ENCODE results near the gene AKAP13.
"Not testable (repeated sequence)": the region's sequence is repeated elsewhere in the genome, so short reads cannot be mapped to it uniquely, and the experiment has no call there.

The AKAP13 gene

GRCh38 chr15:85581495-85581894, 201.1 kb downstream of the AKAP13 start:
- DNase-seq, result peak; percentile 62

- DNase-seq, result peak; percentile 79
These were observed 202.0 kb downstream of the AKAP13 start for GRCh38 chr15:85582131-85583079.

GRCh38 chr15:85583442-85583841, 203.0 kb downstream of the AKAP13 start:
- DNase-seq, result no peak

DNA sequence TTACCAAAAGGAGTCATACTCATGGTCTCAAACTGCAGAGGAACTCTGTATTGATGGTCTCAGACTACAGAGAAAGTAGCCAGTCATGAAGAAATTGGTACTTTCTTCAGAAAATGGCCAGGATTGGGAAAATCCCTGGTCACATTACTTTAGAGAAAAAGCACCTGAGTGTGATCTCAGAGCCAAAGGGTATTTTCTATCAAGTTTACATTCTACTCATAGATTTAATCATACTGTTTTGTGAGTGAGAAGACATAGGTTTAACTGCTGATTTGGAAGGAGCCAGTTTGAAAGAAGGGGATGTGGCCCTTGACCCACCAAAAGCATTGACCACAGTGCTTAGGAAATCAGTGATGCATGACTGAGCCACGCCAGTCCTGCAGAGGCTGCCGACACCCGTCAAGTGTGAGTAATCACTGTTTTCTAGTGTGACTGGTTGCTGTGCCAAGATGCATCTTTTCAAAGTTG, 203.6 kb downstream of the AKAP13 start:
- peak; percentile 79 for DNase-seq

DNA sequence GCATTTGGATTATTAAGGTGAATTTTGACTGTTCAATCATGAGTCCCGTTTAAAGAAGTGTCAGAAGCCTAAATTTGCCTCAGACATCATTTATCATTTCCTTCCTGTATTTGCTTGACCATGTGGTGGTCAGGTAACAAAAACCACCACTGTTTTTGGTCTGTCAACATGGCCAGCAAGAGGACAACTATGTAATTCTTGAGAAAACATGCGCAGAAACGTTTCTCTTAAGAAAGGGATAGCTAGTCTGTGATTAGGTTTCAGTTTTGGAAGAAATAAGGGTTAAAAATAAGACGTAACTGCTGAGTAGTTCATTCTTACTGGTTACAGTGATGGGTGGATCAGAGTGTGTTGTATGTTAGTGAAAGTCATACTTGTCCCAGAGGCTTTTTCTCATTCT, 204.5 kb downstream of the AKAP13 start:
- no peak for DNase-seq

- not testable (repeated sequence) for DNase-seq
These were observed 205.8 kb downstream of the AKAP13 start for GRCh38 chr15:85586196-85586595.

DNA sequence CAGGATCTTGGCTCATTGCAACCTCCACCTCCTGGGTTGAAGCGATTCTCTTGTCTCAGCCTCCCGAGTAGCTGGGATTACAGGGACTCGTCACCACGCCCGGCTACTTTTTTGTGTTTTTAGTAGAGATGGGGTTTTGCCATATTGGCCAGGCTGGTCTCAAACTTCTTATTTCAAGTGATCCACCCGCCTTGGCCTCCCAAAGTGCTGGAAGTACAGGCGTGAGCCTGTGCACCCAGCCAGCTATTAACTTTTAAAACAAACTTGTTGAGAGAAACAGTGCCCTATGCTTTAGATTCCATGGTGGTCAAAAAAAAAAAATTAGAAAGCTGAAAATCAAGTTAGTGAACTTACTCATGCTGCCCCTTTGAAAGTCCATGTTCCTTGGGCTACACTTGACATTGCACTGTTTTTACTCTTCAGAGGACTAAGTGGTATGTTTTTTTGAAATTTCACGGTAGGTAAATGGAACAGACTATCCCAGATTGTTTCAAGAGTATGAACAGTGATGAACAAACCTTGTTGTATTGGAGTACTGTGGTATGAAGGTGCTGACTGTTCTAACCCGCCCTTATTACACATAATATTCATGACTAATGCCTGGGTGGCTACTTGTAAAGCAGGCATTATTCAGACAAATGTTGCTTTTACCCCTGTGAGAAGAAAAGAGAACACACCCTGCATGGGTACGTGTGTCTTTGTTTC, 207.5 kb downstream of the AKAP13 start:
- no peak for DNase-seq

GRCh38 chr15:85588677-85589076, 208.3 kb downstream of the AKAP13 start:
- DNase-seq, result no peak

DNA sequence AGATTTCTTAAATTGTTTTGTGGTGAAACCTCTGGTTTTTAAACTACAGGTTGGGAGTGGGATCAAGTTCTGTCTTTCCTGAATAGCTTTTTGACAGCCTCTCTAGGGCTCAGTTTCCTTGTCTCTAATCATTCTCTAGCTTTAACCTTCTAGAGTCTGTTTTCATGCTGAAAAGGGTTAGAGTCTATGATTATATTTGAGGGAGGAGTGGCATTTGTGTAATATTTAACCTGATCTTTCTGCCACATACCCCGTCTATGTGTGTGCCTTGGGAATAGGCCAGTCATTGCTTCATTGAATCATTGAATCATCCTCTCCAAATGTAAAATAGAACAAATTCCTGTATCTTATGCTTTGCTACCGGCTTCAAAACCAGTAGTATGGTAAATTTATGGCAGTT, 209.4 kb downstream of the AKAP13 start:
- DNase-seq, result no peak

DNA sequence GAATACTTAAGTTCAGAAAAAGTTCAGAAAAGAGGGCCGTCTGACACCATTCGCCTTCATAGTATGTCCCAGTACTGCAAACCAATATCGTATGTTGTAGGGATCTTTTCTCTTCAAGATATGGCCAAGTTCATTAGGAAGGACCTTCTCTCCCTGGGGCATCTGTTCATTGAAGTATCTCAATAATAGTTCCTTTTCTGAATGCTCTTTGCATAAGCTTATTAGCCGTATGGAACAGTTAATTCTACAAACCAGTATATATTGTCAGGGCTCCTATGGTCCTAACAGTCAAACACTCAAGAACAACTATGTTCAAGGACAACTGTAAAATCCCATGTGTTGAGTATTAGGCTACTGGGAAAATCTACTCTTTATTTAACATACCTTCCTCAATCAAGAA, 211.2 kb downstream of the AKAP13 start:
- DNase-seq, result no peak

DNA sequence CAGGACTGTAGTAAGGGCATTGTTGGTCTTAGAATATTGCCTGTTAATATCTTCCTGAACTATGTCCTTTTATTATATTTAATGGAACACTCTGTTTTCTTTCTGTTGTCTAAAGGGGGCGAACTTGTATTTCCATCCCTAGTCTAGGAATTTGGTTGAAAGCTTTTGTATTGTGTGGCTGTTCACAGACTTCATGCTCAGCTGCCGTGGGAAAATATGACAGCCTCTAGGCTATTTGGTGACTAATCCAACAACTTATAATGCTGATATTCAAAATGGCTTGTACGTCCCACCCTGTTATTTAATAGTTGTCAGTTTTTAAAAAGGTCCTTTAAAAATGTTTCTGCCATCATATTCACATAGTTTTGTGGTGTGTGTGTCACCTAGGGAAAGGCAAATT, 211.7 kb downstream of the AKAP13 start:
- no peak for DNase-seq

GRCh38 chr15:85593809-85594445, 213.5 kb downstream of the AKAP13 start:
- no peak for DNase-seq

DNA sequence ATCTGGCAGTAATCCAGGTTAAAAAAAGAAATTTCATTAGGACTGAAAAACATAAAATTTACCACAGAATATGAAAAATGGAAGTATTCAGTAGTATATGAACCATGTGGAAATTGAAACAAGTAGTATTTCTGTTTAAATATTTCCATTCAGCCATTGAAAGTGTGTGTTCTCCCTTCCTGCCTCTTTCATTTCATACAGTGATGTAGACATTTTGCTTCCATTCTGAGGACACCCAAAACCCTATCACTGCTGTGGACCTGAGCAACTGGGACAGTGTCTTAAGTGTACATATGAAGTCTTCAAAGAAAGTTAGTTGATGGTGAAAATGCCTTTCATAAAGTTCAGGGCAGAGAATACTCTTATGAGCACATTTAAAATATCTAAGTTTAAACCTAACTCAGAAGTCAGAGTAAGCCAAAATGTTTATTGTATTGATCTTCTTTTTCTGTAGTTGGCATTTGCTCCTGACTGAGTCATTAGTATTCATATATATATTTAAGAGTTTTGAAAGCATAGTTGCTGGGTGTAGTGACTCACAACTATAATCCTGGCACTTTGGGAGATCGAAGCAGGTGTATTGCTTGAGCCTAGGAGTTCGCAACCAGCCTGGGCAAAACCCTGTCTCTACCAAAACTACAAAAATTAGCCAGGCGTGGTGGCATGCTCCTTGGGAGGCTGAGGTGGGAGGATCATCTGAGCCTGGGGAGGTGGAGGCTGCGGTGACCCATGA, 215.6 kb downstream of the AKAP13 start:
- DNase-seq, result no peak

DNA sequence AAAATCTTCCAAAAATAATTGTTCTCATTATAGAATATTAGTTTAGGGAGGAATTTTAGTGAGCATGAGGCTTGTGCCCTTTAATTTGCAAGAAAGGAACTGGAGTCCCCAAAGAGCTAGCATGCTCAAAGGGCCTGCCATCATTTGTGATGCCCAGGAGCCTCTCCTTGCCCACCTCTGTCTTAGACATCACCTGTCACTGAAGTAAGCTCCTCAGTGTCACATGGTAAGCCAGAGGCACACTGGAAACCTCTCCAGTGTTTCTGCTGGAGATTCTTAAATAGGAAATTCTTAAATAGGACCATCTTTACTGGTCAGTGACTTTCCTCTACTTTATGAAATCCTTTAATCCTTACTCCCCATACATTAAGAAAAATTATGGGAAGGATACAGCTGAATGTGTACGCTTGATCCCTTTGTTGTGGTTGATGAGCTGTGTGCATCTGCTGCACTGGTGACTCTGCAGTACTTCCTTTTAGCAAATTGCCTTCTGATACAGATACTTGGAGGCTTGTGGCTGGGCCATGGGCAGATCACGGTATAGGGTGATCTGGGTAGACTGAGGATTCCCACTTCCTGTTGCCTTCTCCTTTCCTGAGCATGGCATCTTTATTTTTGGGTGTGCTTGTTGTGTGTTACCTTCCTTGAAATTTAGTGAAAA, 216.9 kb downstream of the AKAP13 start:
- no peak for DNase-seq

DNA sequence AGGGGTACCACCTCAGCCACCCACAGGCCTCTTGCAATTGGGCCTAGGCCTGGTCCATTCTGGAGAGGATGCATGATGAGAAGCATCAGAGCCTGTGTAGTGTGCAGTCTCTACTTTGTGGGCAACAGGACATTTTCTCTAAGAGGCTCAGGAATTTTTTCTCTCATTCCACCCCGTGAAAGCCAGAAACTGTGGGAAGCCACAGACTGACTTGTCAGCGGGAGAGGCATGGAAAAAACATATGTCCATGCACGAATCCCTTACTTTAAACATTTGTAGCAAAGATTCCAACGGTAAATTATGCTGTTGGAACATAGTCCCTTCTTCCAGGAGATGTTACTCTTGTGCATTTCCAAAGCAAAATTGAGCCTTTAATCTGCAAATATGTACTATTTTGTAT, 217.8 kb downstream of the AKAP13 start:
- DNase-seq, result no peak

DNA sequence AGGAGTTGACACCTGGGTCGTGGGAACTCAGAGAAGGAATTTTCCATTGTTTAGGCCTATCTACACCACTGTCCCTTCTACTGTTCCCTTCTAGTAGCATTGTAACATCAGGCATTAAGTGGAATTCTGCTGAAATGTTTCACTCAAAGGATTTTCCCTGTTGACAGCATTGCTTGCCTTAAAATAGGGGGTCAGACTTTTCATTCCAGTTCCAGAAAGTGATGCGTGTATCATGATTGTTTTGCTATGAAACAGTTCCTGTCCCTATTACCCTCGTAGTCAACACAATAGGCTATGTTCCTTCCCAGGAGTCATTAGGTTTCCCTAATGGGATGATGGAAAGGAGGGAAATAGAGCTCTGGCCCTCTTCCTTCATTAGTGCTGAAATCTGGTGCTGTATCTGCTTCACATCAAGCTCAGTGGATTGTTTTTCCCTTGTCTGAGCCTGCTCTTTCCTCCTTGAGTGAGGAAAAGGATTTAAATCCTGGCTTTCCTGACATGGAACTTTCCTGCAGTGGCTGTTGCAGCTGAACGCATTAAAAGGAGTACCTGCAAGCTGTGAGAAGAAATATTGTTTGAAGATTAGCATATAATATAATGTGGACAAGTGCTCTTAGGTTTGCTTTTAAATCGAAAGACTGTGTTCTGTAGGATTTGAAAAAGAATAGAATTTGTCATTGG, 218.5 kb downstream of the AKAP13 start:
- DNase-seq, result no peak

DNA sequence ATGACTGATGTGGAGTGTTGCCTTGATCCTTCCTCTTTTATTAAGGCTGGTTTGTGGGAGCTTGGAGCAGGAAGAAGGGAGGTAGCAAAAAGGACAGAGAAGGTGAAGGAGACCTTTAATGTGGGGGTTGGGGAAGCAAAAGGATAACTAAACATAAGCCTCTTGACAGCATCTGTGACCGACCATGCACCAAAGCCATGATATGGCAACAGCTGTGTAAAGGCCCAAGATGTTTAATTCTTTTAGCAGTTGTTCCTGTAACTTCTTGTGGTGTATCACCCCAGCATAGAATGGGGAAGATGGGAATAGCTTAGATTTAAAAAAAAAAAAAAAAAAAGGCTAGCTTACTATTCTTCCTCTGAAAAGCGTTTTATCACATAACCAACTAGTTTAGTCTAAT, 219.6 kb downstream of the AKAP13 start:
- DNase-seq, result no peak

DNA sequence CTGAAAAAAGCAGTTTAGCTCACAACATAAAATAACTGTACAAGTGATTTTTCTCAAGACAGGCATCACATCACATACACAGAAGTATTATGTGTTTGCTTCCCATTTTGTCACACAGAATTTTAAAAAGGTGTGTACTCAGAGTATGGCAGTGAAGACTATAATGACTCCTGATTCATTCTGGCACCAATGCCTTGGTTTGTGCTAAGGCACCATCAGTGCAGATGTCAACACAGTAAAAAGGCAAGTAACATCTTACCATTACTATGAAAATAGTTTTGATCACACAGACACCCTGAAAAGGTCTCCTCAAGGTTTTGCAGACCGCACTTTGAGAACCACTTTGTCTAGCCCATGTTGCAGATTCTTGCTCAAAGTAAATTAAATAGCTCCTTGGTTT, 222.8 kb downstream of the AKAP13 start:
- DNase-seq, result no peak

GRCh38 chr15:85603703-85604102, 223.3 kb downstream of the AKAP13 start:
- DNase-seq, result no peak

DNA sequence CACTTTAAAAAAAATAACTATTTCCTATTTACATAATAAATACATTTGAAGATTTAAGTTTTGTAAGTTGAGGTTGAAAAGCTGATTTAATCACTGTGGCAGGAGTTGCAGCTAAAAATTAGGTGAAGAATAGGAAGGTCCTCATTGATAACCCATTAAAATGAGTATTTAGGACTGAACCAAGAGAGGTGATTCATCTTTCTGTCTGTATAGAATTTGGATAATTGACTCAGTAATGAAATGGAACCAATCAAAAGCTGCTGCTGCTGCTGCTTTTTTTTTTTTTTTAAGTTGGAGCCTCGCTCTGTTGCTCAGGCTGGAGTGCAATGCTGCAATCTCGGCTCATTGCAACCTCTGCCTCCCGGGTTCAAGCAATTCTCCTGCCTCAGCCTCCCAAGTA, 223.8 kb downstream of the AKAP13 start:
- DNase-seq, result no peak

GRCh38 chr15:85606738-85607137, 226.3 kb downstream of the AKAP13 start:
- no peak for DNase-seq
